ENCODE measurements around the gene PNLIPRP2. TPM values are rescaled to one million over a fixed set of nuclear protein-coding genes. Genes with fewer than 3 reads are reported as not detected.
A peak's percentile ranks its signal among the peaks of the same experiment; 100 is the strongest.

Gene PNLIPRP2
- total and polyA plus RNA-seq, 2 of the 8 experiments (the other 6 are each of a cell fraction or from before 2014, with no cell fraction given): 0.11 TPM; not detected in 1

DNA sequence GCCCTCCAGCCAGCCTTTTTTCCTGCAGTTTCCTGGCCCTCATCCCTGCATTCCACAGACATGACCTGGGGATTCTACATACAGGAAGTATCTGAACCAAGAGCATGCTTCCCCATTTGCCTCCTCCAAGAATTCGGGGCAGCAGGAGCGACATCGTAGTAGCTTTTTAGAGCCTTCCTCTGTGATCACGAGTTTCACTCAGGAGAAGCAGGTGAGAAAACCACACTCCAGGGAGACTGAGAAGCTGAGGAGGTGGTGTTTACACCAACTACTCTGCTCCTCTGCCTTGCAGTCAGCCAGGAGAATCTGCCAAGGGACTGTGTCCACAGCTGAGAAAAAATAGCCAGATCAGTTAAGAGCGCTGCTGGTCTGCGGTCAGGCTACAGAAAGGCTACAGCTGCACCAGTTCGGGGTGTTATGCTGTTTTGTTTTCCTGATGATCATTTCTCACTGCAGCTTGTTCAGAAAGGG lies 67.5 kb downstream of the PNLIPRP2 start:
- Histone ChIP-seq H3K23me2 (ENCODE audit: low read depth, low read length) (no peaks in the 10 kb centered on the region), H3K4me3 (ENCODE audit: extremely low read depth in 1 of 4, insufficient read depth in 2 of 4, low read depth in 3 of 4, low read length in 4 of 4) (no peak overlapping the region), H3K79me1 (ENCODE audit: low read depth, low read length) (no peaks in the 10 kb centered on the region), H2BK5ac (ENCODE audit: low read depth, low read length) (no peak overlapping the region; the same call in 1 of the 2 replicates), H3K36me3 (ENCODE audit: control insufficient read depth in 2 of 4, insufficient read depth in 4 of 4, low read length in 3 of 4) (no peaks in the 10 kb centered on the region), H2BK120ac (replicated peaks; ENCODE audit: low read depth, low read length) (no peak overlapping the region), H3K4ac (replicated peaks; ENCODE audit: insufficient read length, low read depth, low read length) (no peak overlapping the region), H2BK20ac (ENCODE audit: low read length) (no peak overlapping the region), H3K4me1 (replicated peaks in 1 of 4; ENCODE audit: control insufficient read depth in 3 of 4, insufficient read depth in 4 of 4, low read length in 3 of 4) (peaks cover 0 to 9% (median 4%) of the 10 kb centered on the region in 4 experiments; a peak in 3 of 7 replicates), H3K4me2 (ENCODE audit: insufficient read depth in 1 of 2, low read depth in 2 of 2, low read length in 2 of 2) (no peak overlapping the region), H4K20me1 (replicated peaks in 1 of 2; ENCODE audit: control insufficient read depth in 1 of 2, insufficient read depth in 2 of 2, low read length in 2 of 2) (no peaks in the 10 kb centered on the region), H3K9ac (replicated peaks in 1 of 4; ENCODE audit: extremely low read depth in 1 of 4, low read depth in 3 of 4, low read length in 3 of 4) (no peak overlapping the region), H4K5ac (ENCODE audit: insufficient read length, low read depth, low read length) (no peak overlapping the region), H3K79me2 (ENCODE audit: control insufficient read depth in 1 of 2, insufficient read depth in 2 of 2, low read length in 2 of 2) (no peaks in the 10 kb centered on the region), H2AK5ac (ENCODE audit: low read depth, low read length) (no peak overlapping the region), H2BK15ac (ENCODE audit: low read length) (no peak overlapping the region), H3K14ac (ENCODE audit: insufficient read length) (no peak overlapping the region), H3K27ac (ENCODE audit: low read depth, low read length) (no peak overlapping the region; the same call in 1 of the 2 replicates), H2AFZ (ENCODE audit: low read length) (0 out of 2 replicates have a peak overlapping the region, but pooled peaks have one; percentile 12), H3K23ac (ENCODE audit: insufficient read length) (no peak overlapping the region), H4K91ac (replicated peaks; ENCODE audit: insufficient read length, low read length) (no peak overlapping the region), H3K27me3 (replicated peaks in 1 of 4; ENCODE audit: control insufficient read depth in 3 of 4, extremely low read depth in 1 of 4, insufficient read depth in 3 of 4, low read length in 3 of 4) (no peaks in the 10 kb centered on the region; a peak in 3 of 7 replicates), H3K18ac (ENCODE audit: extremely low read depth, low read length) (no peak overlapping the region), H3K56ac (replicated peaks; ENCODE audit: insufficient read length, low read depth, low read length) (no peak overlapping the region), H3K9me3 (ENCODE audit: insufficient read depth in 2 of 2, low read depth in 1 of 2, low read length in 1 of 2) (no peaks in the 10 kb centered on the region), H4K8ac (ENCODE audit: extremely low read depth, insufficient read depth, low read length) (no peak overlapping the region), H2BK12ac (ENCODE audit: low read depth, low read length) (no peak overlapping the region)
- no peak for FAIRE-seq
- CTCF ChIA-PET (ENCODE audit: partially characterized antibody): interaction anchor here (0.8 to 12.9 kb wide), 21 partner anchors 11 to 498 kb away, joined by 3 to 223 read pairs (median 4); no protein-coding TSS in a partner anchor
- WGBS, 2 experiments (ENCODE audit: extremely low coverage in 1 of 2, insufficient coverage in 1 of 2, insufficient read length in 1 of 2, insufficient replicate concordance in 2 of 2, low coverage in 1 of 2, low lambda C conversion rate in 2 of 2, missing lambda C conversion rate in 1 of 2): 89% methylated on average over 7 of the region's 7 CpGs; no CpG with 5 or more reads in 1 of the 2 experiments
- POLR2A ChIA-PET (ENCODE audit: partially characterized antibody): interaction anchor here (1.1 to 1.4 kb wide), 3 partner anchors 11 to 17 kb away, joined by 3 to 4 read pairs (median 3); no protein-coding TSS in a partner anchor
- DNase-seq (ENCODE audit: low read depth in 1 of 2, low spot score in 2 of 2): no peak
- TF ChIP-seq SP4 (IDR thresholded peaks at IDR 0.05; ENCODE audit: low read length) (no peak), TEAD4 (IDR thresholded peaks at IDR 0.05; ENCODE audit: low read depth, low read length) (no peak), BRCA1 (IDR thresholded peaks at IDR 0.05; ENCODE audit: low read depth, low read length) (no peak), KDM5A (IDR thresholded peaks at IDR 0.05; ENCODE audit: low read length) (no peak), MAX (IDR thresholded peaks at IDR 0.05) (no peak), SRF (IDR thresholded peaks at IDR 0.05; ENCODE audit: low read depth, low read length) (no peak)
- TF ChIP-seq, protein P1, sequence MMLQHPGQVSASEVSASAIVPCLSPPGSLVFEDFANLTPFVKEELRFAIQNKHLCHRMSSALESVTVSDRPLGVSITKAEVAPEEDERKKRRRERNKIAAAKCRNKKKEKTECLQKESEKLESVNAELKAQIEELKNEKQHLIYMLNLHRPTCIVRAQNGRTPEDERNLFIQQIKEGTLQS (IDR thresholded peaks at IDR 0.05; ENCODE audit: insufficient read depth, low read depth, low read length): no peak
